Lung microvascular endothelial cell (primary cell): ENCODE results near the gene CNOT2. TPM values are rescaled to one million over a fixed set of nuclear protein-coding genes. Genes with fewer than 3 reads are reported as not detected.

Experiments used
- DNase-seq, 2 donors: peaks; one replicate each; pipeline versions ENCODE4 v3.0.0 to v3.0.0-alpha.2; 2010; ENCODE audit warnings: low read depth in 2 of 2
- total RNA-seq: library from RNA; depleted of rRNA; stranded (reverse); fragments of >200 nt; gene quantifications from 2 replicates; pipeline ENCODE4 v1.2.1, GENCODE V29; 2014

Gene CNOT2
- total RNA-seq, 1 donor from 2014 or later: 101 TPM

DNA sequence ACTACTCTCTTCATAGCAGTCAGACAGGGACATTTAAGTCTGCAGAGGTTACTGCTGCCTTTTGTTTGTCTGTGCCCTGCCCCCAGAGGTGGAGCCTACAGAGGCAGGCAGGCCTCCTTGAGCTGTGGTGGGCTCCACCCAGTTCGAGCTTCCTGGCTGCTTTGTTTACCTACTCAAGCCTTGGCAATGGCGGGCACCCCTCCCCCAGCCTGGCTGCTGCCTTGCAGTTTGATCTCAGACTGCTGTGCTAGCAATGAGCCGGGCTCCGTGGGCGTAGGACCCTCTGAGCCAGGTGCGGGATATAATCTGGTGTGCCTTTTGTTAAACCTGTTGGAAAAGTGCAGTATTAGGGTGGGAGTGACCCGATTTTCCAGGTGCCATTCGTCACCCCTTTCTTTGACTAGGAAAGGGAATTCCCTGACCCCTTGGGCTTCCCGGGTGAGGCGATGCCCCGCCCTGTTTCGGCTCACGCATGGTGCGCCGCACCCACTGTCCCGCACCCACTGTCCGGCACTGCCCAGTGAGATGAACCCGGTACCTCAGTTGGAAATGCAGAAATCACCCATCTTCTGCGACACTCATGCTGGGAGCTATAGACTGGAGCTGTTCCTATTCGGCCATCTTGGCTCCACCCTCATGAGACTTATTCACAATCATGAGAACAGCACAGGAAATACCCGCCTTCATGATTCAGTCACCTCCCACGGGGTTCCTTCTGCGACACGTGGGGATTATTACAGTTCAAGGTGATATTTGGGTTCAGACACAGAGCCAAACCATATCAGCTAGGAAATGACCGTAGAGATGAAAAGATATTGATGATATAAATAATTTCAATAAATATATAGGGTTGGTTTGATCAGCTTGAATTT, 61.7 kb downstream of the CNOT2 start:
- peak in 1 of 2 donors; percentile 10 for DNase-seq

DNA sequence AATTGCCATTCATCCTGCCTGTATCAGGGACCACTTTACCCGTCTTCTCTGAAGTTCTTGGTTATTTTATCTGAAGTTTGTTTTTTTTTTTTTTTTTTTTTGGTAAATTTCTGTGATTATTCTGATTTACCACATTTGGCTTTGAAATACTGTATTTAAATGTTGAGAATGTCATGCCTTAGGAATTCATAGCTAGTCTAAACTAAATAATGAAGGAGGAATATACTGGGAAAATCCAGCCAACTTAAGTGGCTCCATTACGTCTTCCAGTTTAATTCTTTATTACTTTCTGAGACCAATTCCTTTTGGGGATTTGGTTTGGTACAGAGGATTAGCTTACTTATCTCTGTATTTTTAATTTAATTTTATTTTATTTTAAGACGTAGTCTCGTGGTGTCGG, 62.6 kb downstream of the CNOT2 start:
- DNase-seq: no peak

DNA sequence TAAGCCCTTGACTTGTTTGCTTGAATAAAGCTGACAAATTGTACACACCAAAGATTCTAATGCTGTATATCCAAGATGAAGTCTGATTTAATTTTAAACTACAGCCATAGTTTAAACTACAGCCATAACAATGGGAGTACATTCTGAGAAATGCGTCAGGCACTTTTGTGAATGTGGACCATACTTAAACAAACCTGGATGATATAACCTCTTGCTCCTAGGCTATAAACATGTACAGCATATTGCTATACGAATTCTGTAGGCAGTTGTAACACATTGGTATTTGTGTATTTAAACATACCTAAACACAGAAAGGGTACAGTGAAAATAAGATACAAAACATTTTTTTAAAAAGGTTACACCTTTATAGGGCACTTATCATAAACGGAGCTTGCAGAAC, 63.4 kb downstream of the CNOT2 start:
- no peak for DNase-seq

DNA sequence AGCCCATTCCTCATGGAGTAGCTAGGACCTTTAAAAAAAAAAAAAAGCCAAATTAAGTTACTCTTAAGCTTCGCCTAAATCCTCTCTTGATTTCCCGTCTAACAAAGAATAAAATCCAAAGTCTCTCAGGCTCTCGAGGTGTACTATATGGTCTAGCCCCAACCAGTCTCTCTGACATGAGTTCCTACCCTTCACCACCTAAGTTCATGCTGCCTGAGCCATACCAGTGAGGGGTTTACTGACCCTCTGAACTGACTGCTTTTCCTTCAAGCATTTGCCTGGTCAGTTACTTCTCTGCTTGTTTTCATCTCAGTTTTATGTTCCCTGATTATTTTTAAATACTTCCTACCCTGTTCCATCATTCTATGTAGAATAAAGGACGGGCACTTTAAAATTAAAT, 64.6 kb downstream of the CNOT2 start:
- no peak for DNase-seq

DNA sequence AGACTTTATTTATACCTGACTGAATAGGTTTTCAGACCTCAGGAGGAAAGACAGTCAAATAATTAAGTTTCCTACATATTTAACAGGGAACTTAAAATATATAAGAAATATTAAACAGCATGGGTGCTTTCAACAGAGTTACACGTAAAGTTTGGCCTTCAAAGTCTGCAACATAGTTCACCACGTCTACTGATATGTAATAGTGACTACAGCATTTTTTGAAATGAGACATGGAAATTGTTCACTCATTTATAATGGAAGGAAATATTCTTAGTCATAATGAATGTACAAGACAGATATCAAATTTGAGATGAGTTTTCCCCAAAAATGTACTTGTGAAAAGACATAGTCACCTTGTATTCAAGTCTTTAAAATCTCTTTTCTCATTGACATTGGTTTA, 66.1 kb downstream of the CNOT2 start:
- no peak for DNase-seq

GRCh38 chr12:70314145-70314544, 70.9 kb downstream of the CNOT2 start:
- no peak for DNase-seq

DNA sequence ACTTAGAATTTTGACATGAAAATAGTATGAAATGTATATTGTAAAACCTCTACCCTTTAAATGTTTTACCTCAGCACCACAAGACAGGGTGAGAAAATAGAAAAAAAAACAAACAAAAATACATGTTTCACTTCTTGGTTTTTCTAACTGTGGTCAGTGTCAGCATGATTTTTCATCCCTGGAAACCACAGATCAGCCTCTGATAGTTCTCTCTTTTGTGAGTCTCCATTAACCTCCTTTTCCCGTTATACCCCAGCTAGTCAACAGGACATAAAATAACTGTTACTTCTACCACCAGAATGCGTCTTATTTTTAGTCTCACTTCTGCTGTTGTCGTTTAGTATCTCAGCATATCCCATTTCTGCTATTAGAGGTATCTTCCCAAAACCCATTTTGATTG, 74.5 kb downstream of the CNOT2 start:
- DNase-seq: no peak

DNA sequence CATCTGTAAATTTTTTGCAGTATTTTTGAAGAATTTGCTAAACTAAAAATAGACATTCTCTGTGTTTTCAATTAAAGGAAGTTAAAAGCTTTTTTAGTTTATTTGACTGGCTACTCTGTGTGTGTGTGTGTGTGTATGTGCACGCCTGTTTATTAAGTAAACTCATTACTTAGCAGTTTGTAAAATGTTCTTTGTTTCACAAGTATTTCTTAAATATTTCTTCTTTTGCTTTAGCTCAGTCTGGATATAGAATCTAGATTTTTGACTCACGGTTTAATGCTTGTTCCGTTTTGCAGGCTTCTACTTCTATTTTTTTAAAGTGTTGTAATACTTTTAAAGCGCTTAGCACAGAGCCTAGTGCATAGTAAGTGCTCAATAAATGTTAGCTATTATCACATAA, 76.4 kb downstream of the CNOT2 start:
- DNase-seq: no peak

DNA sequence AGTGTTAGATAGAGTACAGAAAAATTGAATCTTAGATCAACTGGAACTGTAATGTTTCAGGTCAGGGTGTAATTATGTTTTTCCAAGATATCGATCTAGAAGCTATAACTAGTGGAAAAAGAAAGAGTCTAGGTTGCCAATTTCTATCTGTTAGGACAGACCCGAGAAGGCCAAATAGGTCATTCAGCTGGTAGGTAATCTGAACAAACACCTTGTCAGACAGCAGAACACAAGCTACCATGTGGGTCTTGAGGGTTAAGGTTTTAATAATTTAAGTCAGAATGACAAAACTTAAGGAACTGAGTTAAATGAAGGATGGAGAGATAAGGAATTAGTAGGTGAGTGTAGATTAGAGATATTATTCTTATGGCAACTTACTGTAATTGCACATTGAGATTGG, 78.0 kb downstream of the CNOT2 start:
- DNase-seq: no peak

- no peak for DNase-seq
These were observed 84.3 kb downstream of the CNOT2 start for GRCh38 chr12:70327541-70327940.

GRCh38 chr12:70329728-70330127, 86.5 kb downstream of the CNOT2 start:
- DNase-seq: no peak

- DNase-seq: no peak
These were observed 86.9 kb downstream of the CNOT2 start for GRCh38 chr12:70330158-70330557.

GRCh38 chr12:70332236-70332635, 89.0 kb downstream of the CNOT2 start:
- no peak for DNase-seq

DNA sequence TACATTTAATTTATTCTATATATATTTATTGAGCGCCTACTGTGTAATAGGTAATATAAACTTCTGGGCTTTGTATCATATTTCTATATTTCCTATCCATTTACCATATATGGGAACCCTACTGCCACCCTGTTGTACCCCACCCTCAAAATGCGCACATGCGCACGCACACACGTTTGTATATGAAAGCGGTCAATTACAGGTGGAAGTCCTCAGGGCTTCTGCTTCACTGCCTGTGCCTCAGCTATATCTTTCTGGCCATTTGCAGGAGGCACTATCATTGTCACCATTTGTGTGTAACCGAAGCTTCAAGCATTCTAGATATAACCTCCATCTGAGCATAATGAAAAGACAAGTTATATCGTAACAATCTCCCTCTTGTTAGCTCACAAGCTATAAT, 91.5 kb downstream of the CNOT2 start:
- DNase-seq: no peak

DNA sequence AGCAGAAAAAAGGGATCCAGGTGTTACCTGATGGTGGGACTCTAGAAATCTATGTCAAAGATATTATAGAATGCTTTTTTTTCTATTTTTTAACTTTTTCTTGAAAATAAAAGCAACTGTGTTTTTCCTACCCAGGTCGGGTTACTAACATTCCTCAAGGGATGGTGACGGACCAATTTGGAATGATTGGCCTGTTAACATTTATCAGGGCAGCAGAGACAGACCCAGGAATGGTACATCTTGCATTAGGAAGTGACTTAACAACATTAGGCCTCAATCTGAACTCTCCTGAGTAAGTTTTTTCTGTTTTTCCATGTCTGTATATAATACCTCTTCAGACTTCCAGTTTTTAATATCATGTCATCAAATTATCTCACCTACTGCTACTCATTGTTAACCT, 95.3 kb downstream of the CNOT2 start:
- DNase-seq: no peak

GRCh38 chr12:70351076-70351475, 107.8 kb downstream of the CNOT2 start:
- no peak for DNase-seq

- no peak for DNase-seq
These were observed 110.8 kb downstream of the CNOT2 start for GRCh38 chr12:70353780-70354660.

DNA sequence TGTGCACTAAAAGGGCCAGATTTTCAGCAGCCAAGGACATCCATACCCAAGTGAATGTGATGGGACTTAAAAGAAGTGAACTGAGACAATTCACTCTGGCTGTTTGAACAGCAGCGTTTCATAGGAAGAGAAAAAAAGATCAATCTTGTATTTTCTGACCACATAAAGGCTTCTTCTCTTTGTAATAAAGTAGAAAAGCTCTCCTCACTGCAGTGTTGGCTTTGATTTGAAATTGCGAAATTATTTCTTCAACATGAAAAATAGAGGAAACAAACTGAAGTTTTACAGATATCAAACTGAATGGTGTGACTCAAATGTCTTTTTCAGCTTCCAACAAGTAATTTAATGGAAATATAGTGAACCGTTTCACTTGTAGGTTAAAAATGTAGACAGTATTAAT, 111.6 kb downstream of the CNOT2 start:
- DNase-seq: no peak

GRCh38 chr12:70355972-70356371, 112.7 kb downstream of the CNOT2 start:
- no peak for DNase-seq

GRCh38 chr12:70359458-70360197, 116.4 kb downstream of the CNOT2 start:
- DNase-seq: peak in 1 of 2 donors; percentile 25

- DNase-seq: no peak
These were observed 117.0 kb downstream of the CNOT2 start for GRCh38 chr12:70360218-70360617.
